DOHH2 (cell line): ENCODE measurements around the gene ANKDD1A.

Experiments
- EZH2phosphoT487 ChIP-seq: fragments of 200-600 bp; sonication (generic); IDR thresholded peaks from 2 replicates; pipeline ENCODE4 v1.6.1; 2017; ENCODE audit warnings: borderline replicate concordance, mild to moderate bottlenecking, antibody characterized with exemption, low read length, moderate library complexity, mixed read lengths
- TF ChIP-seq, protein P1 (sequence below): fragments of 200-600 bp; sonication (generic); IDR thresholded peaks from one replicate; pipeline ENCODE4 v1.5.1; 2014; ENCODE audit warnings: antibody characterized with exemption, mild to moderate bottlenecking, low read depth, low read length; ENCODE audit not compliant: poor library complexity, severe bottlenecking

DNA sequence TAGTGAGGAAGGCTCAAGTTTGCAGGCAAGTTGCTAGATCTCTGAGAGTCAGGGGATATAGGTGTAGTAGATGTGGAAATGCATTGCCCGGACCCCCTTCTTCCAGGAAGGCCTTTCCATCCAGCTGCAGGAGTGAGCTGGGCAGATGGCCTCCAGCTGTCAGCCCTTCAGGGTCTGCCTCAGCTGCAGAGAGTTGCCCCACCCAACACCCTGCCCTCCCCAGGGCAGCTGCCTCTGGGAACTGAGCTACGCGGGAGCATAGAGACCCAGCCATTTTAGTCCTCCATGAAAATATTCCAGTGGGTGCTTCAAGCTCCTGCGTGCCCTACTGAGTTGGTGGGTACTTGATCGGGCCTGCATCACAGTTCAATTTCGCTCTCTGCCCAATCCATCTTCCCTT, 48.5 kb downstream of the ANKDD1A start:
- TF ChIP-seq, protein P1, sequence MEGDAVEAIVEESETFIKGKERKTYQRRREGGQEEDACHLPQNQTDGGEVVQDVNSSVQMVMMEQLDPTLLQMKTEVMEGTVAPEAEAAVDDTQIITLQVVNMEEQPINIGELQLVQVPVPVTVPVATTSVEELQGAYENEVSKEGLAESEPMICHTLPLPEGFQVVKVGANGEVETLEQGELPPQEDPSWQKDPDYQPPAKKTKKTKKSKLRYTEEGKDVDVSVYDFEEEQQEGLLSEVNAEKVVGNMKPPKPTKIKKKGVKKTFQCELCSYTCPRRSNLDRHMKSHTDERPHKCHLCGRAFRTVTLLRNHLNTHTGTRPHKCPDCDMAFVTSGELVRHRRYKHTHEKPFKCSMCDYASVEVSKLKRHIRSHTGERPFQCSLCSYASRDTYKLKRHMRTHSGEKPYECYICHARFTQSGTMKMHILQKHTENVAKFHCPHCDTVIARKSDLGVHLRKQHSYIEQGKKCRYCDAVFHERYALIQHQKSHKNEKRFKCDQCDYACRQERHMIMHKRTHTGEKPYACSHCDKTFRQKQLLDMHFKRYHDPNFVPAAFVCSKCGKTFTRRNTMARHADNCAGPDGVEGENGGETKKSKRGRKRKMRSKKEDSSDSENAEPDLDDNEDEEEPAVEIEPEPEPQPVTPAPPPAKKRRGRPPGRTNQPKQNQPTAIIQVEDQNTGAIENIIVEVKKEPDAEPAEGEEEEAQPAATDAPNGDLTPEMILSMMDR: no peak
- no peak for TF ChIP-seq EZH2phosphoT487
